D341Med (cell line): ENCODE results near the gene SLC9A6.

Experiments
- DNase-seq: peaks from one replicate; pipeline ENCODE4 v3.0.0; 2012; ENCODE audit warnings: low spot score

Gene SLC9A6

GRCh38 chrX:135985157-135985972 lies at the start of gene SLC9A6:
Gene SLC9A6 (plus strand): TSS chrX:135985435. CDS start chrX:135985659, 224 bp downstream.
- peak; percentile 88 for DNase-seq

GRCh38 chrX:135944486-135944885 lies 40.7 kb upstream of the SLC9A6 start:
- DNase-seq = no peak

GRCh38 chrX:135951291-135951690 lies 33.9 kb upstream of the SLC9A6 start:
- DNase-seq = no peak

GRCh38 chrX:135973025-135973547 lies 12.1 kb upstream of the SLC9A6 start:
- peak; percentile 13 for DNase-seq

GRCh38 chrX:135973548-135974278 lies 11.5 kb upstream of the SLC9A6 start, which contains the start of gene MMGT1:
Gene MMGT1 (minus strand): TSS chrX:135973988. CDS start chrX:135973675, 313 bp downstream.
- DNase-seq = peak; percentile 91

GRCh38 chrX:135974279-135974856 lies 10.9 kb upstream of the SLC9A6 start:
- DNase-seq = peak; percentile 89

GRCh38 chrX:135975421-135975820 lies 9.8 kb upstream of the SLC9A6 start:
- DNase-seq = no peak

- no peak for DNase-seq
Measured at GRCh38 chrX:135977611-135978010, 7.6 kb upstream of the SLC9A6 start.

GRCh38 chrX:135981010-135981409 lies 4.2 kb upstream of the SLC9A6 start:
- no peak for DNase-seq

GRCh38 chrX:135981668-135982067 lies 3.6 kb upstream of the SLC9A6 start:
- DNase-seq = no peak

GRCh38 chrX:135982860-135983259 lies 2.4 kb upstream of the SLC9A6 start:
- no peak for DNase-seq

- no peak for DNase-seq
Measured at GRCh38 chrX:135984256-135984655, 979 bp upstream of the SLC9A6 start.

GRCh38 chrX:135984791-135985156 lies 461 bp upstream of the SLC9A6 start:
- no peak for DNase-seq

GRCh38 chrX:135985973-135986310 lies 707 bp downstream of the SLC9A6 start:
- no peak for DNase-seq

- DNase-seq = no peak
Measured at GRCh38 chrX:135988245-135988644, 3.0 kb downstream of the SLC9A6 start.

GRCh38 chrX:136015016-136015415 lies 29.8 kb downstream of the SLC9A6 start:
- DNase-seq = no peak

GRCh38 chrX:136016881-136017280 lies 31.6 kb downstream of the SLC9A6 start:
- no peak for DNase-seq

- no peak for DNase-seq
Measured at GRCh38 chrX:136019226-136019625, 34.0 kb downstream of the SLC9A6 start.

- DNase-seq = no peak
Measured at GRCh38 chrX:136021160-136021559, 35.9 kb downstream of the SLC9A6 start.

- no peak for DNase-seq
Measured at GRCh38 chrX:136021903-136022302, 36.7 kb downstream of the SLC9A6 start.

- no peak for DNase-seq
Measured at GRCh38 chrX:136025091-136025490, 39.9 kb downstream of the SLC9A6 start.

- DNase-seq = peak; percentile 16
Measured at GRCh38 chrX:136028383-136028984, 43.2 kb downstream of the SLC9A6 start.
